ENCODE data around the gene LINGO3.

GRCh38 chr19:2318923-2319322, 11.0 kb upstream of the LINGO3 start:
- TF ChIP-seq, protein P1, sequence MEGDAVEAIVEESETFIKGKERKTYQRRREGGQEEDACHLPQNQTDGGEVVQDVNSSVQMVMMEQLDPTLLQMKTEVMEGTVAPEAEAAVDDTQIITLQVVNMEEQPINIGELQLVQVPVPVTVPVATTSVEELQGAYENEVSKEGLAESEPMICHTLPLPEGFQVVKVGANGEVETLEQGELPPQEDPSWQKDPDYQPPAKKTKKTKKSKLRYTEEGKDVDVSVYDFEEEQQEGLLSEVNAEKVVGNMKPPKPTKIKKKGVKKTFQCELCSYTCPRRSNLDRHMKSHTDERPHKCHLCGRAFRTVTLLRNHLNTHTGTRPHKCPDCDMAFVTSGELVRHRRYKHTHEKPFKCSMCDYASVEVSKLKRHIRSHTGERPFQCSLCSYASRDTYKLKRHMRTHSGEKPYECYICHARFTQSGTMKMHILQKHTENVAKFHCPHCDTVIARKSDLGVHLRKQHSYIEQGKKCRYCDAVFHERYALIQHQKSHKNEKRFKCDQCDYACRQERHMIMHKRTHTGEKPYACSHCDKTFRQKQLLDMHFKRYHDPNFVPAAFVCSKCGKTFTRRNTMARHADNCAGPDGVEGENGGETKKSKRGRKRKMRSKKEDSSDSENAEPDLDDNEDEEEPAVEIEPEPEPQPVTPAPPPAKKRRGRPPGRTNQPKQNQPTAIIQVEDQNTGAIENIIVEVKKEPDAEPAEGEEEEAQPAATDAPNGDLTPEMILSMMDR (IDR thresholded peaks at IDR 0.05), result no peak
- no peak for TF ChIP-seq POLR2A (IDR thresholded peaks at IDR 0.05; ENCODE audit: low read depth)
- no peak for TF ChIP-seq POLR2AphosphoS5 (IDR thresholded peaks at IDR 0.05)
- no peak for TF ChIP-seq EP300 (IDR thresholded peaks at IDR 0.05)
